SH-SY5Y (cell line): ENCODE measurements around the gene CES2.

Experiments used
- GATA2 ChIP-seq: IDR thresholded peaks from 2 replicates; pipeline ENCODE4 v1.6.1; 2011; ENCODE audit warnings: mild to moderate bottlenecking, low read depth, low read length
- GATA3 ChIP-seq: IDR thresholded peaks from 2 replicates; pipeline ENCODE4 v1.6.1; 2011; ENCODE audit warnings: low read depth, mild to moderate bottlenecking, low read length, moderate library complexity

CES2 gene

GRCh38 chr16:66945939-66946338 is 10.6 kb downstream of the CES2 start:
- no peak for TF ChIP-seq GATA3
- TF ChIP-seq GATA2: no peak

- TF ChIP-seq GATA2 (no peak), GATA3 (no peak)
Measured at GRCh38 chr16:66946541-66946940, 11.2 kb downstream of the CES2 start.

DNA sequence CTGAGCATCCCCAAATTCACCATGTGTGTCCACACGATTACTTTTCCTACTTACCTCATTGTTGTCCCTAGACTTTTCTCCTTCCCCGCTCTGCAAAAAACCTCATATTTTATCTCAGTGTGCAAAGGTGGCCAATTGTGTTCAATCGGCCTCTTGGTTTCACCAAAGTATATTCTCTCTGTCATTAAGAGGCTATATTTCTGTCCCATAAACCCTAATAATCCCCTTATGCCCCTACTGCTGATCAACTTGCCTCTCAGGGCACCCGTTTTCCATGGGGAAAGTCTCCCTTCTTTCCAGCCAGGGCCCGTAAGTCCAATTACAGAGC is 11.6 kb downstream of the CES2 start:
- no peak for TF ChIP-seq GATA3
- TF ChIP-seq GATA2: no peak

DNA sequence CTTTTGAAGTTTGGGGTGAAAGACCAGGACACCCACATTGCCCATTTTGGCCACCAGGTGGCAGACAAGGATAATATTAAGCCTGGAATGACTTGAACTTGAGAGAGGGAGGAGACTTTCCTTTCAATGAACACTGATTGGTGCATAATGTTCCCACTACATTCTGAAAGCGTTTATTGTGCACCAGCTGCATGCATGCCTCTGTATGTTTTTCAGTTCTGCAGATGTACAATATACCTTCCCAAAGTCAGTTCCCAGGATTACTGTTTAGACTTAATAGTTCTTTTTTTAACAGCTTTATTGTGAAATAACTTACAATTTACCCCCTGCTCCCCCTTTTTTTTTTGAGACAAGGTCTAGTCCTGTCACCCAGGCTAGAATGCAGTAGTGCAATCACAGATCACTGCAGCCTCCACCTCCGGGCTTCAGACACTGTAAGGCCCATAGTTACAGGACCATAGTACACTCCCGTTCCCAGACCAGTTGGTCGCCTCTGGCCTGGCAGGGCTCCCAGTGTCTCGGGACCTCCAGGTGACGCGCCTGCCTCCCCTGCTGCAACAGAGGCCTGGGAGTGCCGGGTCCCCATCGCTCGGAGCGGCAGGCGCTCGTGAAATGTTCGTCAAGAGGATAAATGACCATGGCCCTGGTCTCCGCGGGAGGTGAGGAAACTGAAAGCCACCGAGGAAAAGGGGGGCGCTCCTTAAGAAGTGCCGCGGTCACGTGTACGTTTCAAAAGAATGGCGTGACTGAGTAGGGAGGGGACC is 12.2 kb downstream of the CES2 start:
- TF ChIP-seq GATA2: no peak
- no peak for TF ChIP-seq GATA3

GRCh38 chr16:66948134-66948836 is 13.0 kb downstream of the CES2 start:
- TF ChIP-seq GATA3 (no peak), GATA2 (no peak)

- no peak for TF ChIP-seq GATA2
Measured at GRCh38 chr16:66948837-66949225, 13.5 kb downstream of the CES2 start.

- no peak for TF ChIP-seq GATA3
- TF ChIP-seq GATA2: no peak
Measured at GRCh38 chr16:66949472-66949871, 14.2 kb downstream of the CES2 start.

DNA sequence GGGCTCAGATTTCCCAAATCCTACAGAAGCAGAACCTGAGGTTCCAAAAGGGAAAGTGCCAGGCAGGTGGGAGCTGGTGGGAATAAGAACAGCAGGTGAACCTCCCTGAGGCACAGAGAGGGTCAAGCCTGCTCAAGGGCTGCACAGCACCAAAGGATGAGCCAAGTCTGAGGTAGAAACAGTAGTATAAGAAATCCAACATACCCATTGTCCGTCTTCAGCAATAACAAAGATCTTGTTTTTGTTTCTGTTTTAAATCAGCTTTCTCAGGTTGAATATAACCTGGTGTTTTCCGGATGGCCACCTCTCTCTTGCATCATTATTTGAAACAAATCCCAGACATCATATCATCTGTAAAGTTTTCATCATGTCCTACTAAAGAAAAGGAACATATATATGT is 15.1 kb downstream of the CES2 start:
- no peak for TF ChIP-seq GATA3
- TF ChIP-seq GATA2: no peak

GRCh38 chr16:66950971-66951790 is 15.9 kb downstream of the CES2 start:
- no peak for TF ChIP-seq GATA2
- TF ChIP-seq GATA3: no peak

DNA sequence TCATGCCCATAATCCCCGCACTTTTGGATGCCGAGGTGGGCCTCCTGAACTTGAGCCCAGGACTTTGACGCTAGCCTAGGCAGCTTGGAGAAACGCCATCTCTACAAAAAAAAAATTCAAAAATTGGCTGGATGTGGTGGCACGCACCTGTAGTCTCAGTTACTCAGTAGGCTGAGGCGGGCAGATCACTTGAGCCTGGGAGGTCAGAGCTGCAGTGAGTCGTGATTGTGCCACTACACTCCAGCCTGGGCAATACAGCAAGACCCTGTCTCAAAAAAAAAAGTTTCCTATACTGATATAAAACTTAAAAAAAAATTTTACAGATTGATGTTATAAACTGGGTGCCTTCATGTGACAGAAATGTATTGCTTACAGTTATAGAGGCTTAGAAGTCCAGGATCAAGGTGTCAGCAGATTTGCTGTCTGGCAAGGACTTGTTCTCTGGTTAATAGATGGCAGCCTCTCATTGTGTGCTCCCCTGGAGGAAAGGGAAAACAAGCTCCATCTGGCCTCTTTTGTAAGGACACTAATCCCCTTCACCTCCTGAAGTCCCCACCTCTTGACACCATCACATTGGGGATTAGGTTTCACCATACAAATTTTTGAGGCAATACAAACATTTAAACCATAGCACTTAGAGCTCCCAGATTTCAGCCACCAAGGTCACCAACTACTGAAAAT is 17.3 kb downstream of the CES2 start:
- TF ChIP-seq GATA3 (no peak), GATA2 (no peak)

DNA sequence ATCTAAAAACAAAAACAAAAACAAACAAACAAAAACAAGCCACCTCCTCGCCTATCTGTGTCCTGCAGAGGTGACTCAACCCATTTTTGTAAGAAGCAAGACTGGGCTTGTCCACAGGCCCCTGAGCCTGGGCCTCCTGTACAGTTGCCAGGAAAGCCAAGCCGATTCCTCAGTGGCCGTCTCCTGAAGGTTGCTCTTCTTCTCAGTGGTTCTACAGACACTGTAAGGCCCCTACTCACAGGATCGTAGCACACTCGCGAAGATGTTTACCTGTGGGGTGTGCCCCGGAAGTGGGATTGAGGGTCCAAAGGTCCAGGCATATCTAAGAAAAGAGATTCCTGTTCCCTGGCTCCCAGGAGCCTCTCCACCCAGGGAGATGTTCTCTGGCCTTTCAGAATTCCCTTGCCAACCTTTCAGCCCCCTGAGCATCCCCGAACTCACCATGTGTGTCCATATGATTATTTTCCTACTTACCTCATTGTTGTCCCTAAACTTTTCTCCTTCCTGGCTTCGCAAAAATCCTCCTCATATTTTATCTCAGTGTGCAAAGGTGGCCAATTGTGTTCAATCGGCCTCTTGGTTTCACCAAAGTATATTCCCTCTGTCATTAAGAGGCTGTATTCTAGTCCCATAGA is 18.3 kb downstream of the CES2 start:
- TF ChIP-seq GATA2: no peak

GRCh38 chr16:66954097-66954659 is 18.9 kb downstream of the CES2 start:
- TF ChIP-seq GATA2: no peak
- TF ChIP-seq GATA3: no peak

DNA sequence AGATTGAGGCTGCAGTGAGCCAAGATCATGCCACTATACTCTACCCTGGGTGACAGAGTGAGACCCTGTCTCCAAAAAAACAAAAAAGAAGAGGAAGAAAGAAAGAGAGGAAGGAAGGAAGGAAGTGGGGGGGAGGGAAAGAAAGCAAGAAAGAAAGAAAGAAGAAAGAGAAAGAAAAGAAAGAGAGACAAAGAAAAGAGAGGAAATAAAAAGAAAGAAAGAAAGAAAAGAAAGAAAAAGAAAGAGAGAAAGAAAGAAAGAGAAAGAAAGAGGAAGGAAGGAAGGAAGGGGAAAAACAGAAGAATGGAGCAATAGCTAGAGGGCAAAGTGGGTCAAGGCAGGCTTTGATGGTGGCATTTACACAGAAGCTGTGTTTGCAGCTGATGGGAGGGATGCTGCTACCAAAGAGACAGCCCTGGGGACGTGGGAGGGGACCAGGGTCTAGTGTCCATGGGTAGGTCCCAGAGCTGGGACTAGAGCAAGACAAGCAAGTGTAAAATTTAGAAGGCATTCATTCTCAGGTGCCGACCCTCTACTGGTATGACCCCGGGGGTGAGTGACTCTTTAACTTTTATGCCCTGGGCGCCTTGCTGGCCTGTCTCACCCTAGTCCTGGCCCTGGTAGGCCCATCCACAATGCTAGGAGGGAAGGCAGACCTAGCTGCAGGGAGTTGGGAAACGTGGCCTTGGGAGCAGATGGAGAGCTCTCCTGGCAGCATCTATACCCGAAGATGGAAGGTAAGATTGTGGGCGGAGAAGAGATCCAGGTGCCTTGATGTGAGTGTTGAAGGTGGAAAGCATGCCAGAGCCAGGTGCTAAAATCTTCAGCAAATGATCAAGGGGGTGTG is 23.8 kb downstream of the CES2 start:
- TF ChIP-seq GATA3 (no peak), GATA2 (no peak)
